GM10847 (cell line): ENCODE data around the gene SEC14L1.

ENCODE experiments used
- POLR2A ChIP-seq: IDR thresholded peaks from 2 replicates; pipeline ENCODE4 v1.6.1; 2011; ENCODE audit not compliant: insufficient read length; ENCODE audit errors: extremely low read depth

Gene SEC14L1

GRCh38 chr17:77191244-77191643, 50.5 kb downstream of the SEC14L1 start:
- TF ChIP-seq POLR2A = no peak

- no peak for TF ChIP-seq POLR2A
Measured at GRCh38 chr17:77193653-77194052, 52.9 kb downstream of the SEC14L1 start.

- no peak for TF ChIP-seq POLR2A
Measured at GRCh38 chr17:77194179-77194578, 53.4 kb downstream of the SEC14L1 start.

- TF ChIP-seq POLR2A = no peak
Measured at GRCh38 chr17:77196251-77196650, 55.5 kb downstream of the SEC14L1 start.

GRCh38 chr17:77197115-77197514, 56.3 kb downstream of the SEC14L1 start:
- no peak for TF ChIP-seq POLR2A

- TF ChIP-seq POLR2A = no peak
Measured at GRCh38 chr17:77200711-77201110, 59.9 kb downstream of the SEC14L1 start.

GRCh38 chr17:77203436-77203835, 62.7 kb downstream of the SEC14L1 start:
- no peak for TF ChIP-seq POLR2A

- no peak for TF ChIP-seq POLR2A
Measured at GRCh38 chr17:77203846-77204245, 63.1 kb downstream of the SEC14L1 start.

GRCh38 chr17:77204536-77204935, 63.8 kb downstream of the SEC14L1 start:
- no peak for TF ChIP-seq POLR2A

- no peak for TF ChIP-seq POLR2A
Measured at GRCh38 chr17:77205396-77206125, 64.8 kb downstream of the SEC14L1 start.

- no peak for TF ChIP-seq POLR2A
Measured at GRCh38 chr17:77206158-77206956, 65.6 kb downstream of the SEC14L1 start.

GRCh38 chr17:77207689-77208216, 67.0 kb downstream of the SEC14L1 start:
- no peak for TF ChIP-seq POLR2A

GRCh38 chr17:77208217-77208808, 67.5 kb downstream of the SEC14L1 start:
- no peak for TF ChIP-seq POLR2A

- TF ChIP-seq POLR2A = no peak
Measured at GRCh38 chr17:77208856-77209255, 68.1 kb downstream of the SEC14L1 start.

- no peak for TF ChIP-seq POLR2A
Measured at GRCh38 chr17:77209330-77209748, 68.6 kb downstream of the SEC14L1 start.

GRCh38 chr17:77210331-77210730, 69.6 kb downstream of the SEC14L1 start:
- no peak for TF ChIP-seq POLR2A
